ENCODE results near the gene TRIM72.

The TRIM72 gene

DNA sequence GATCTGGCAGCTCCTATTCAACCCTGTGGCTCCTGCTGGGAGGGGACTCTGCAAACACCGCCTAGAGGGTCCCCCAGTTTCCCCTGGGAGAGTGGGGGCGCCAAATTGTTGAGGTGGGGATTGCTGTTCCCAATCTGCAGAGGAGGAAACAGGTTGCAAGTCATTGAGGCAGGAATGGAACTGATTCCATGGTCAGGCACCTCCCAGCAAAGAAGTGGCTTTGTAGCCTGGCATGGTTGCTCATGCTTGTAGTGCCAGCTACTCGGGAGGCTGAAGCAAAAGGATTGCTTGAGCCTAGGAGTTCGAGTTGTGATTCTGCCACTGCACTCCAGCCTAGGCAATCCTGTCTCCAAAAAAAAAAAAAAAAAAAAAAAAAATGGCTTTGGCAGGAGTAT lies 3.2 kb downstream of the TRIM72 start:
- H3K4me3 ChIP-seq (ENCODE audit: low read depth, low read length), result no peak overlapping the region
- ChIA-PET POLR2A (no interaction called here), CTCF (interaction anchor here (1.2 kb wide), 1 partner anchor 75 kb away, joined by 4 read pairs; no protein-coding TSS in a partner anchor)
- no peak for DNase-seq (ENCODE audit: low read depth, low spot score)
- TF ChIP-seq, protein P1, sequence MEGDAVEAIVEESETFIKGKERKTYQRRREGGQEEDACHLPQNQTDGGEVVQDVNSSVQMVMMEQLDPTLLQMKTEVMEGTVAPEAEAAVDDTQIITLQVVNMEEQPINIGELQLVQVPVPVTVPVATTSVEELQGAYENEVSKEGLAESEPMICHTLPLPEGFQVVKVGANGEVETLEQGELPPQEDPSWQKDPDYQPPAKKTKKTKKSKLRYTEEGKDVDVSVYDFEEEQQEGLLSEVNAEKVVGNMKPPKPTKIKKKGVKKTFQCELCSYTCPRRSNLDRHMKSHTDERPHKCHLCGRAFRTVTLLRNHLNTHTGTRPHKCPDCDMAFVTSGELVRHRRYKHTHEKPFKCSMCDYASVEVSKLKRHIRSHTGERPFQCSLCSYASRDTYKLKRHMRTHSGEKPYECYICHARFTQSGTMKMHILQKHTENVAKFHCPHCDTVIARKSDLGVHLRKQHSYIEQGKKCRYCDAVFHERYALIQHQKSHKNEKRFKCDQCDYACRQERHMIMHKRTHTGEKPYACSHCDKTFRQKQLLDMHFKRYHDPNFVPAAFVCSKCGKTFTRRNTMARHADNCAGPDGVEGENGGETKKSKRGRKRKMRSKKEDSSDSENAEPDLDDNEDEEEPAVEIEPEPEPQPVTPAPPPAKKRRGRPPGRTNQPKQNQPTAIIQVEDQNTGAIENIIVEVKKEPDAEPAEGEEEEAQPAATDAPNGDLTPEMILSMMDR (IDR thresholded peaks at IDR 0.05; ENCODE audit: insufficient read depth, low read length, missing control alignments), result no peak

DNA sequence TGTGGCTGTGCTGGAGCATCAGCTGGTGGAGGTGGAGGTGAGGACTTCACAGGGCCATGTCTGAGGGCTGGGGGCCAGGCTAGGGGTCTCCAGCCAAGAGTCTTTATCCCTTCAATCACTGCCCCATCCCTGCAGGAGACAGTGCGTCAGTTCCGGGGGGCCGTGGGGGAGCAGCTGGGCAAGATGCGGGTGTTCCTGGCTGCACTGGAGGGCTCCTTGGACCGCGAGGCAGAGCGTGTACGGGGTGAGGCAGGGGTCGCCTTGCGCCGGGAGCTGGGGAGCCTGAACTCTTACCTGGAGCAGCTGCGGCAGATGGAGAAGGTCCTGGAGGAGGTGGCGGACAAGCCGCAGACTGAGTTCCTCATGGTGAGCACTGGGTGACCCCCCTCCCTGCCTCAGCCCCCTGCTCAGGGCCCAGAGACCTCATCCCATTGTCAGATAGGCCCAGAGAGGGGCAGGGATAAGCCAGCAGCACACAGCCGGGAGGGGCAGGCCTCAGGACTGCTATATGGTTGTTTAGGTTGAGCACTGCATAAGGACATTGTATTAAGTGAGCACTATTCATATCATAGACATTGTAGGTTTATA lies 5.3 kb downstream of the TRIM72 start:
- DNase-seq (ENCODE audit: low read depth, low spot score), result no peak
- no peak overlapping the region for H3K4me3 ChIP-seq (ENCODE audit: low read depth, low read length)
- CTCF ChIA-PET, result no interaction called here
- POLR2A ChIA-PET, result no interaction called here
- TF ChIP-seq, protein P1 (IDR thresholded peaks at IDR 0.05; ENCODE audit: insufficient read depth, low read length, missing control alignments), result no peak

GRCh38 chr16:31221357-31222160 lies 7.6 kb downstream of the TRIM72 start:
- no peak overlapping the region for H3K4me3 ChIP-seq (ENCODE audit: low read depth, low read length)
- ChIA-PET POLR2A (no interaction called here), CTCF (no interaction called here)
- DNase-seq (ENCODE audit: low read depth, low spot score), result no peak
- TF ChIP-seq, protein P1 (IDR thresholded peaks at IDR 0.05; ENCODE audit: insufficient read depth, low read length, missing control alignments), result no peak

DNA sequence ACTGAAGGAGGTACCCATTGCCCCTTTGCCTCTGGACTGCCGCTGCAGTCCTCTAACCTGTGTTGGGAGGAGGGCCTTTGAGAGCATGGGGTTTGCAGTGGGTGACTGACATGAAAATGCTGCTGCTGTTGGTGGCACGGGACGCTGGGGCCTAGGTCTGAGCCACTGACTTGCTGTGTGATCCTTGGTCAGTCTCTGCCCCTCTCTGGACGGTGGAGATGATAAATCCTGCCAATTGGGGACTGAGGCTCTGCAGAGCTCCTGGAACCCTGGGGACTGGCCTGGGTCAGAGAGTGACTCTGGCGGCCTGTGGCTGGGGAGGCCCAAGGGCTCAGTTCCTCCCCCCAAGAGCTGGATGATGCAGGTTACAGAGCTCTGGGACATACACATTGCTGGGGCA lies 9.1 kb downstream of the TRIM72 start:
- POLR2A ChIA-PET, result no interaction called here
- CTCF ChIA-PET, result no interaction called here
- DNase-seq (ENCODE audit: low read depth, low spot score), result no peak
- H3K4me3 ChIP-seq (ENCODE audit: low read depth, low read length), result no peak overlapping the region
- TF ChIP-seq, protein P1 (IDR thresholded peaks at IDR 0.05; ENCODE audit: insufficient read depth, low read length, missing control alignments), result no peak

DNA sequence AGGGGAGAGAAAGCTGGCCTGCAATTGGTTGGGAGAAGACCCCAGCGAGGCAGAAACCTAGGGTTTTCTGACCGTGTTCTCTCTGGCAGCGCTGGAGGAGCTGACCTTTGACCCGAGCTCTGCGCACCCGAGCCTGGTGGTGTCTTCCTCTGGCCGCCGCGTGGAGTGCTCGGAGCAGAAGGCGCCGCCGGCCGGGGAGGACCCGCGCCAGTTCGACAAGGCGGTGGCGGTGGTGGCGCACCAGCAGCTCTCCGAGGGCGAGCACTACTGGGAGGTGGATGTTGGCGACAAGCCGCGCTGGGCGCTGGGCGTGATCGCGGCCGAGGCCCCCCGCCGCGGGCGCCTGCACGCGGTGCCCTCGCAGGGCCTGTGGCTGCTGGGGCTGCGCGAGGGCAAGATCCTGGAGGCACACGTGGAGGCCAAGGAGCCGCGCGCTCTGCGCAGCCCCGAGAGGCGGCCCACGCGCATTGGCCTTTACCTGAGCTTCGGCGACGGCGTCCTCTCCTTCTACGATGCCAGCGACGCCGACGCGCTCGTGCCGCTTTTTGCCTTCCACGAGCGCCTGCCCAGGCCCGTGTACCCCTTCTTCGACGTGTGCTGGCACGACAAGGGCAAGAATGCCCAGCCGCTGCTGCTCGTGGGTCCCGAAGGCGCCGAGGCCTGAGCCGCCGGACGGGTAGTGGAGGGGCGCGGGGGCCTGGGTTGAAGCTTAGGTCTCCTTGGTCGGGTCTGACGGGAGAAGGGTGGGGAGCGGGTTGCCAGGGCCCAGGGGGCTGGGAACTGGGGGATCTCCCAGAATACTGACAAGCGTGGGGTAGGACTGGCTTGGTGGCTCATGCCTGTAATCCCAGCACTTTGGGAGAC lies 10.4 kb downstream of the TRIM72 start:
- DNase-seq (ENCODE audit: low read depth, low spot score), result no peak
- ChIA-PET CTCF (no interaction called here), POLR2A (no interaction called here)
- TF ChIP-seq, protein P1 (IDR thresholded peaks at IDR 0.05; ENCODE audit: insufficient read depth, low read length, missing control alignments), result no peak
- H3K4me3 ChIP-seq (ENCODE audit: low read depth, low read length), result no peak overlapping the region

- POLR2A ChIA-PET, result no interaction called here
- TF ChIP-seq, protein P1 (IDR thresholded peaks at IDR 0.05; ENCODE audit: insufficient read depth, low read length, missing control alignments), result no peak
- no peak overlapping the region for H3K4me3 ChIP-seq (ENCODE audit: low read depth, low read length)
- no peak for DNase-seq (ENCODE audit: low read depth, low spot score)
- CTCF ChIA-PET, result no interaction called here
Measured at GRCh38 chr16:31225193-31225592, 11.3 kb downstream of the TRIM72 start.
